Activated CD4-positive, alpha-beta T cell treated with anti-CD3 and anti-CD28 coated beads, Interleukin-2, amount 10 ng/mL, durations not matched to agents 24 days and 14 days (primary cell): ENCODE measurements around the gene OR10A4. TPM values are rescaled to one million over a fixed set of nuclear protein-coding genes. Genes with fewer than 3 reads are reported as not detected.
A peak's percentile ranks its signal among the peaks of the same experiment; 100 is the strongest.

Experiments
- DNase-seq: peaks from one replicate; pipeline ENCODE4 v3.0.0; 2022
- H3K27ac Mint-ChIP-seq: one replicate; pipeline ENCODE4 v1.8.0; 2022; ENCODE audit warnings: mild to moderate bottlenecking, mixed read lengths
- H3K27me3 Mint-ChIP-seq: one replicate; pipeline ENCODE4 v1.8.0; 2022; ENCODE audit warnings: mixed read lengths
- H3K36me3 Mint-ChIP-seq: one replicate; pipeline ENCODE4 v1.8.0; 2022; ENCODE audit warnings: low read depth, mild to moderate bottlenecking, mixed read lengths
- H3K4me1 Mint-ChIP-seq: one replicate; pipeline ENCODE4 v1.8.0; 2021; ENCODE audit warnings: mixed read lengths
- H3K4me3 Mint-ChIP-seq: one replicate; pipeline ENCODE4 v1.8.0; 2022; ENCODE audit warnings: mild to moderate bottlenecking, moderate library complexity, mixed read lengths
- H3K9me3 Mint-ChIP-seq: one replicate; pipeline ENCODE4 v1.8.0; 2021; ENCODE audit warnings: mixed read lengths
- intact Hi-C: fragments of 100-400 bp; cut with micrococcal nuclease; formaldehyde crosslinking; loops from one replicate; pipeline ENCODE4 v1.15.1; 2023
- total RNA-seq: library from RNA; stranded (reverse); gene quantifications from 2 replicates; pipeline ENCODE4 v1.2.3, GENCODE V29; 2022

OR10A4 gene
- total RNA-seq, 1 donor from 2014 or later = not detected

- DNase-seq = no peak
- Mint-ChIP-seq H3K4me3 (no peak overlapping the region), H3K27me3 (peaks cover 15% of the 10 kb centered on the region), H3K4me1 (no peaks in the 10 kb centered on the region), H3K9me3 (peaks cover 8% of the 10 kb centered on the region), H3K27ac (no peak overlapping the region), H3K36me3 (no peaks in the 10 kb centered on the region)
- intact Hi-C loops = loop anchor here (10.0 kb wide), 1 partner anchor 105 kb away; no protein-coding TSS in a partner anchor
Measured at GRCh38 chr11:6919698-6920097, 43.3 kb downstream of the OR10A4 start.

- H3K9me3 Mint-ChIP-seq = peaks cover 9% of the 10 kb centered on the region
- no peak within 1 kb of the TSS for H3K4me3 Mint-ChIP-seq
- intact Hi-C loops = loop anchor here (10.0 kb wide), 1 partner anchor 106 kb away; no protein-coding TSS in a partner anchor
- H3K27ac Mint-ChIP-seq = no peak within 1 kb of the TSS
- peaks cover 4% of the 10 kb centered on the region for H3K4me1 Mint-ChIP-seq
- no peak for DNase-seq
- no peaks in the 10 kb centered on the region for H3K36me3 Mint-ChIP-seq
- peaks cover 19% of the 10 kb centered on the region for H3K27me3 Mint-ChIP-seq
Measured at GRCh38 chr11:6920702-6921101, 44.3 kb downstream of the OR10A4 start, which contains the start of gene OR2D3. Gene OR2D3 (plus strand): TSS chr11:6921002. CDS start chr11:6921002, 0 bp downstream.

- no peak for DNase-seq
- no peak overlapping the region for H3K4me3 Mint-ChIP-seq
- H3K27me3 Mint-ChIP-seq = peaks cover 39% of the 10 kb centered on the region
- peaks cover 20% of the 10 kb centered on the region for H3K4me1 Mint-ChIP-seq
- H3K27ac Mint-ChIP-seq = no peak overlapping the region
- intact Hi-C loops = loop anchor here (5.0 to 10.0 kb wide), 3 partner anchors 68 to 188 kb away; no protein-coding TSS in a partner anchor
- no peaks in the 10 kb centered on the region for H3K36me3 Mint-ChIP-seq
- H3K9me3 Mint-ChIP-seq = peaks cover 8% of the 10 kb centered on the region
Measured at GRCh38 chr11:6925007-6925577, 48.7 kb downstream of the OR10A4 start.

GRCh38 chr11:6925636-6926207 lies 49.3 kb downstream of the OR10A4 start:
- Mint-ChIP-seq H3K9me3 (peaks cover 7% of the 10 kb centered on the region), H3K4me1 (peaks cover 20% of the 10 kb centered on the region), H3K27ac (peak overlapping the region; percentile 35), H3K27me3 (peaks cover 39% of the 10 kb centered on the region), H3K36me3 (no peaks in the 10 kb centered on the region), H3K4me3 (peak overlapping the region; percentile 93)
- intact Hi-C loops = loop anchor here (5.0 to 10.0 kb wide), 3 partner anchors 68 to 188 kb away; no protein-coding TSS in a partner anchor
- DNase-seq = no peak

GRCh38 chr11:6926208-6927029 lies 50.0 kb downstream of the OR10A4 start, which contains the start of gene ZNF215:
Gene ZNF215 (plus strand): TSS chr11:6926426. CDS start chr11:6932273, 5,847 bp downstream.
- DNase-seq = peak; percentile 85
- Mint-ChIP-seq H3K4me3 (peak within 1 kb of the TSS; percentile 93), H3K27me3 (peaks cover 39% of the 10 kb centered on the region), H3K36me3 (no peaks in the 10 kb centered on the region), H3K9me3 (peaks cover 7% of the 10 kb centered on the region), H3K27ac (peak within 1 kb of the TSS; percentile 35), H3K4me1 (peaks cover 22% of the 10 kb centered on the region)
- intact Hi-C loops = loop anchor here (1.0 to 10.0 kb wide), 4 partner anchors 9 to 189 kb away; no protein-coding TSS in a partner anchor

GRCh38 chr11:6927030-6927617 lies 50.7 kb downstream of the OR10A4 start:
- Mint-ChIP-seq H3K27me3 (peaks cover 37% of the 10 kb centered on the region), H3K27ac (no peak overlapping the region), H3K4me3 (peak overlapping the region; percentile 93), H3K9me3 (peaks cover 5% of the 10 kb centered on the region), H3K4me1 (peaks cover 25% of the 10 kb centered on the region), H3K36me3 (no peaks in the 10 kb centered on the region)
- intact Hi-C loops = loop anchor here (1.0 to 10.0 kb wide), 4 partner anchors 8 to 190 kb away; no protein-coding TSS in a partner anchor
- peak; percentile 49 for DNase-seq

Other genes starting within 250 kb of the OR10A4 start
- 0.35 and 0.36 TPM in 2 replicates for gene DCHS1, start 220.8 kb upstream of the OR10A4 start, total RNA-seq
- gene MRPL17, start 193.3 kb upstream of the OR10A4 start, total RNA-seq = 135 and 146 TPM in 2 replicates
- gene OR2AG2, start 104.6 kb upstream of the OR10A4 start, total RNA-seq = 0.62 and 0.70 TPM in 2 replicates
- not detected in 2 replicates for gene OR2AG1, start 93.6 kb upstream of the OR10A4 start, total RNA-seq
- gene OR6A2, start 76.9 kb upstream of the OR10A4 start, total RNA-seq = 0.35 and 0.50 TPM in 2 replicates
- not detected in 2 replicates for gene OR10A5, start 30.9 kb upstream of the OR10A4 start, total RNA-seq
- gene OR10A2, start 13.6 kb upstream of the OR10A4 start, total RNA-seq = not detected in 2 replicates
- 0.36 and 0.72 TPM in 2 replicates for gene OR2D2, start 15.9 kb downstream of the OR10A4 start, total RNA-seq
- gene OR2D3, start 44.4 kb downstream of the OR10A4 start, total RNA-seq = not detected in 2 replicates
- gene ZNF215, start 49.8 kb downstream of the OR10A4 start, total RNA-seq = 3.4 and 3.6 TPM in 2 replicates
- gene ZNF214, start 143.7 kb downstream of the OR10A4 start, total RNA-seq = not detected in 2 replicates
- 0.09 and 0.21 TPM in 2 replicates for gene NLRP14, start 143.9 kb downstream of the OR10A4 start, total RNA-seq
- gene RBMXL2, start 212.4 kb downstream of the OR10A4 start, total RNA-seq = not detected in 2 replicates